H1 (cell line): ENCODE data around the gene RHEB. TPM values are rescaled to one million over a fixed set of nuclear protein-coding genes. Genes with fewer than 3 reads are reported as not detected.
"Not testable (repeated sequence)": the region's sequence is repeated elsewhere in the genome, so short reads cannot be mapped to it uniquely, and the experiment has no call there.

Experiments
- CTCF ChIA-PET: fragments of 300-600 bp; sonication (Branson Sonifier 250); formaldehyde crosslinking; loops from one replicate; lab custom pipeline; 2021; ENCODE audit not compliant: partially characterized antibody; lab: Charles Lee
- POLR2A ChIA-PET: fragments of 300-600 bp; sonication (Branson Sonifier 250); formaldehyde crosslinking; loops from one replicate; lab custom pipeline; 2021; ENCODE audit warnings: inconsistent platforms; ENCODE audit not compliant: partially characterized antibody; lab: Charles Lee
- DNase-seq, 2 experiments: peaks; one replicate each; pipeline versions ENCODE4 v3.0.0 to v3.0.0-alpha.2; 2010 to 2022; ENCODE audit warnings: low spot score in 2 of 2, low read depth in 1 of 2, mixed read lengths in 1 of 2
- FAIRE-seq: peaks from 2 replicates; lab custom pipeline; 2011; peaks lifted over from hg19 to GRCh38; lab: Jason Lieb, UNC
- H2AFZ ChIP-seq: 2 replicates; pipeline ENCODE4 v1.8.1; 2012; ENCODE audit warnings: low read length, inconsistent platforms
- H2AK5ac ChIP-seq: 2 replicates; pipeline ENCODE4 v1.6.1; 2013; ENCODE audit warnings: low read depth, low read length
- H2BK120ac ChIP-seq: replicated peaks from 2 replicates; pipeline ENCODE3; 2013; ENCODE audit warnings: low read depth, low read length, inconsistent platforms
- H2BK12ac ChIP-seq: 2 replicates; pipeline ENCODE4 v1.6.1; 2013; ENCODE audit warnings: low read depth, low read length
- H2BK15ac ChIP-seq: 2 replicates; pipeline ENCODE4 v1.6.1; 2013; ENCODE audit warnings: low read length
- H2BK20ac ChIP-seq: 2 replicates; pipeline ENCODE4 v1.6.1; 2013; ENCODE audit warnings: low read length
- H2BK5ac ChIP-seq: 2 replicates; pipeline ENCODE4 v1.6.1; 2013; ENCODE audit warnings: low read depth, low read length
- H3K14ac ChIP-seq: 2 replicates; pipeline ENCODE4 v1.6.1; 2013; ENCODE audit warnings: inconsistent platforms; ENCODE audit not compliant: insufficient read length
- H3K18ac ChIP-seq: 2 replicates; pipeline ENCODE4 v1.6.1; 2013; ENCODE audit warnings: low read length; ENCODE audit errors: extremely low read depth
- H3K23ac ChIP-seq: 2 replicates; pipeline ENCODE4 v1.6.1; 2013; ENCODE audit warnings: inconsistent platforms; ENCODE audit not compliant: insufficient read length
- H3K23me2 ChIP-seq: 2 replicates; pipeline ENCODE4 v1.6.1; 2013; ENCODE audit warnings: low read depth, low read length
- H3K27ac ChIP-seq: 2 replicates; pipeline ENCODE4 v1.6.1; 2011; ENCODE audit warnings: low read depth, low read length, inconsistent platforms
- H3K27me3 ChIP-seq, 4 experiments: replicated peaks in 1 of 4; 1 replicate in 1 of 4; 2 replicates in 3 of 4; pipeline versions ENCODE4 v1.6.1 to v1.8.1; 2011 to 2013; ENCODE audit warnings: low read length in 3 of 4, mild to moderate bottlenecking in 3 of 4, inconsistent platforms in 2 of 4, mixed read lengths in 2 of 4, moderate library complexity in 1 of 4; ENCODE audit not compliant: control insufficient read depth in 3 of 4, insufficient read depth in 3 of 4; ENCODE audit errors: extremely low read depth in 1 of 4
- H3K36me3 ChIP-seq, 4 experiments: 2 replicates each; pipeline versions ENCODE4 v1.6.1 to v1.8.1; 2011 to 2013; ENCODE audit warnings: mild to moderate bottlenecking in 4 of 4, low read length in 3 of 4, moderate library complexity in 2 of 4, control low read depth in 1 of 4, inconsistent platforms in 1 of 4; ENCODE audit not compliant: insufficient read depth in 4 of 4, control insufficient read depth in 2 of 4
- H3K4ac ChIP-seq: replicated peaks from 2 replicates; pipeline ENCODE3; 2013; ENCODE audit warnings: low read length, low read depth, mixed read lengths, inconsistent platforms; ENCODE audit not compliant: insufficient read length
- H3K4me1 ChIP-seq, 4 experiments: replicated peaks in 1 of 4; 1 replicate in 1 of 4; 2 replicates in 3 of 4; pipeline versions ENCODE4 v1.6.1 to v1.8.1; 2011 to 2013; ENCODE audit warnings: low read length in 3 of 4, inconsistent platforms in 2 of 4, mixed read lengths in 1 of 4; ENCODE audit not compliant: insufficient read depth in 4 of 4, control insufficient read depth in 3 of 4
- H3K4me2 ChIP-seq, 2 experiments: 2 replicates each; pipeline versions ENCODE4 v1.6.1 to v1.8.1; 2011 to 2013; ENCODE audit warnings: low read depth in 2 of 2, low read length in 2 of 2, control low read depth in 1 of 2, inconsistent platforms in 1 of 2, mild to moderate bottlenecking in 1 of 2; ENCODE audit not compliant: insufficient read depth in 1 of 2
- H3K4me3 ChIP-seq, 4 experiments: fragments of 200-600, 300-600 bp in 1 of 4; sonication (generic), shearing (Covaris generic), sonication (Bioruptor Twin) in 1 of 4; 2 replicates each; pipeline versions ENCODE4 v1.5.1 to v1.8.1; 2011 to 2016; ENCODE audit warnings: low read length in 4 of 4, low read depth in 3 of 4, control low read depth in 2 of 4, inconsistent platforms in 2 of 4, mild to moderate bottlenecking in 2 of 4, mixed read lengths in 1 of 4, moderate library complexity in 1 of 4; ENCODE audit not compliant: insufficient read depth in 2 of 4; ENCODE audit errors: extremely low read depth in 1 of 4
- H3K56ac ChIP-seq: replicated peaks from 2 replicates; pipeline ENCODE3; 2013; ENCODE audit warnings: low read depth, mild to moderate bottlenecking, mixed read lengths, low read length, inconsistent platforms; ENCODE audit not compliant: insufficient read length
- H3K79me1 ChIP-seq: 2 replicates; pipeline ENCODE4 v1.6.1; 2013; ENCODE audit warnings: low read depth, low read length, control low read depth
- H3K79me2 ChIP-seq, 2 experiments: 2 replicates each; pipeline versions ENCODE4 v1.6.1 to v1.8.1; 2012 to 2013; ENCODE audit warnings: low read length in 2 of 2, mild to moderate bottlenecking in 2 of 2, inconsistent platforms in 1 of 2; ENCODE audit not compliant: insufficient read depth in 2 of 2, control insufficient read depth in 1 of 2
- H3K9ac ChIP-seq, 4 experiments: replicated peaks in 1 of 4; 1 replicate in 1 of 4; 2 replicates in 3 of 4; pipeline versions ENCODE4 v1.6.1 to v1.8.1; 2011 to 2013; ENCODE audit warnings: low read depth in 3 of 4, low read length in 3 of 4, control low read depth in 2 of 4, mild to moderate bottlenecking in 2 of 4, moderate library complexity in 2 of 4, inconsistent platforms in 1 of 4; ENCODE audit errors: extremely low read depth in 1 of 4
- H3K9me3 ChIP-seq, 2 experiments: 2 replicates each; pipeline versions ENCODE4 v1.6.1 to v1.8.1; 2012 to 2013; ENCODE audit warnings: mild to moderate bottlenecking in 2 of 2, moderate library complexity in 2 of 2, control low read depth in 1 of 2, inconsistent platforms in 1 of 2, low read depth in 1 of 2, low read length in 1 of 2, mixed read lengths in 1 of 2; ENCODE audit not compliant: insufficient read depth in 2 of 2
- H4K20me1 ChIP-seq, 2 experiments: replicated peaks in 1 of 2; 2 replicates each; pipeline versions ENCODE3 to v1.8.1; 2011 to 2013; ENCODE audit warnings: inconsistent platforms in 2 of 2, low read length in 2 of 2, mild to moderate bottlenecking in 1 of 2; ENCODE audit not compliant: insufficient read depth in 2 of 2, control insufficient read depth in 1 of 2
- H4K5ac ChIP-seq: 2 replicates; pipeline ENCODE4 v1.6.1; 2013; ENCODE audit warnings: low read length, low read depth, mixed read lengths, inconsistent platforms; ENCODE audit not compliant: insufficient read length
- H4K8ac ChIP-seq: 2 replicates; pipeline ENCODE4 v1.8.0; 2013; ENCODE audit warnings: mild to moderate bottlenecking, moderate library complexity, low read length, inconsistent platforms; ENCODE audit not compliant: insufficient read depth; ENCODE audit errors: extremely low read depth
- H4K91ac ChIP-seq: replicated peaks from 2 replicates; pipeline ENCODE3; 2013; ENCODE audit warnings: low read length, mixed read lengths, inconsistent platforms; ENCODE audit not compliant: insufficient read length
- HDAC6 ChIP-seq: IDR thresholded peaks from one replicate; pipeline ENCODE4 v1.7.1; 2012; ENCODE audit warnings: low read depth, mild to moderate bottlenecking, inconsistent platforms, low read length, moderate library complexity
- JUND ChIP-seq: IDR thresholded peaks from 2 replicates; pipeline ENCODE4 v1.6.1; 2011; ENCODE audit warnings: mild to moderate bottlenecking, improper control_type of control experiment, low read length
- KDM4A ChIP-seq: IDR thresholded peaks from one replicate; pipeline ENCODE4 v1.7.1; 2012; ENCODE audit warnings: low read depth, mild to moderate bottlenecking, moderate library complexity, low read length, inconsistent platforms; ENCODE audit not compliant: severe bottlenecking
- NRF1 ChIP-seq: IDR thresholded peaks from 2 replicates; pipeline ENCODE4 v1.6.1; 2011; ENCODE audit warnings: mild to moderate bottlenecking, low read depth, low read length, improper control_type of control experiment
- RBBP5 ChIP-seq: IDR thresholded peaks from 2 replicates; pipeline ENCODE4 v1.7.1; 2012; ENCODE audit warnings: low read depth, mild to moderate bottlenecking, inconsistent platforms, low read length, moderate library complexity, borderline replicate concordance
- SP1 ChIP-seq: IDR thresholded peaks from 2 replicates; pipeline ENCODE4 v1.6.1; 2011; ENCODE audit warnings: low read depth, low read length
- TAF1 ChIP-seq: IDR thresholded peaks from 2 replicates; pipeline ENCODE4 v1.6.1; 2011; ENCODE audit warnings: mild to moderate bottlenecking, low read depth, low read length
- WGBS, 2 experiments: shearing (Covaris generic) in 1 of 2; methylation state at CpG; one replicate each; pipeline versions ENCODE4 v1.1.6 to v1.1.7; 2013 to 2015; ENCODE audit warnings: low lambda C conversion rate in 2 of 2, mixed read lengths in 2 of 2, inconsistent platforms in 1 of 2, low coverage in 1 of 2, missing lambda C conversion rate in 1 of 2; ENCODE audit not compliant: insufficient replicate concordance in 2 of 2, insufficient coverage in 1 of 2, insufficient read length in 1 of 2; ENCODE audit errors: extremely low coverage in 1 of 2, missing lambda C conversion rate in 1 of 2; 5-methylcytosine and 5-hydroxymethylcytosine counted together
- polyA plus RNA-seq, 7 experiments: library from polyadenylated mRNA; depleted of rRNA in 3 of 7; stranded (reverse) in 5 of 7; unstranded in 2 of 7; fragments of >200 nt in 5 of 7; fragments of 200-250 nt in 2 of 7; gene quantifications; 1 replicate in 5 of 7; 2 replicates in 1 of 7; 4 replicates in 1 of 7; pipeline versions ENCODE4 v1.2.1 to v1.2.3, GENCODE V29; 2011 to 2013; ENCODE audit warnings: missing spikeins in 2 of 7, mixed read lengths in 2 of 7
- total RNA-seq: library from RNA; stranded (reverse); fragmentation: NEBNext Ultra II Directional; extraction: Animal tissue kit (Norgen Biotek cat#: 25700); gene quantifications from 2 replicates; pipeline ENCODE4 v1.2.1, GENCODE V29; 2021

RHEB gene
- total and polyA plus RNA-seq, 2 of the 8 experiments (the other 6 are each of a cell fraction or from before 2014, with no cell fraction given) = 60.8 to 132 TPM

- no peak for TF ChIP-seq KDM4A
- no peak for TF ChIP-seq SP1
- no peak for TF ChIP-seq NRF1
- TF ChIP-seq TAF1 = no peak
- no peak for TF ChIP-seq HDAC6
- no peak for TF ChIP-seq RBBP5
- TF ChIP-seq JUND = no peak
Observed at GRCh38 chr7:151537818-151538561, 18.3 kb upstream of the RHEB start (continued).

- H3K4me2 ChIP-seq, H2BK20ac ChIP-seq, H3K4me3 ChIP-seq, H3K79me2 ChIP-seq, H3K18ac ChIP-seq, H3K36me3 ChIP-seq, H3K23ac ChIP-seq, FAIRE-seq, H4K91ac ChIP-seq, H3K9me3 ChIP-seq, H3K27ac ChIP-seq, H2BK12ac ChIP-seq, H3K4me1 ChIP-seq, POLR2A ChIA-PET, H3K14ac ChIP-seq, H2BK120ac ChIP-seq, H3K9ac ChIP-seq, H2AK5ac ChIP-seq, H4K8ac ChIP-seq, H3K79me1 ChIP-seq, H4K5ac ChIP-seq, H4K20me1 ChIP-seq, H3K56ac ChIP-seq, H2BK5ac ChIP-seq, H3K27me3 ChIP-seq, H3K23me2 ChIP-seq, DNase-seq, H3K4ac ChIP-seq, H2BK15ac ChIP-seq, H2AFZ ChIP-seq: not testable (repeated sequence)
- CTCF ChIA-PET = interaction anchor here (0.5 to 0.6 kb wide), 3 partner anchors 11 to 420 kb away, joined by 3 read pairs; no protein-coding TSS in a partner anchor
- 87% methylated on average over 2 of the region's 2 CpGs; no CpG with 5 or more reads in 1 of the 2 experiments for WGBS, 2 experiments
Observed at GRCh38 chr7:151536178-151536577, 16.5 kb upstream of the RHEB start.
